HG03196 (cell line): ENCODE measurements around the gene FZD4.
"Not testable (repeated sequence)": the region's sequence is repeated elsewhere in the genome, so short reads cannot be mapped to it uniquely, and the experiment has no call there.

Experiments
- ATAC-seq: cut with Tn5 transposase; IDR thresholded peaks from one replicate; pipeline ENCODE4 v1.9.1; 2021; ENCODE audit not compliant: unreplicated experiment

FZD4 gene

DNA sequence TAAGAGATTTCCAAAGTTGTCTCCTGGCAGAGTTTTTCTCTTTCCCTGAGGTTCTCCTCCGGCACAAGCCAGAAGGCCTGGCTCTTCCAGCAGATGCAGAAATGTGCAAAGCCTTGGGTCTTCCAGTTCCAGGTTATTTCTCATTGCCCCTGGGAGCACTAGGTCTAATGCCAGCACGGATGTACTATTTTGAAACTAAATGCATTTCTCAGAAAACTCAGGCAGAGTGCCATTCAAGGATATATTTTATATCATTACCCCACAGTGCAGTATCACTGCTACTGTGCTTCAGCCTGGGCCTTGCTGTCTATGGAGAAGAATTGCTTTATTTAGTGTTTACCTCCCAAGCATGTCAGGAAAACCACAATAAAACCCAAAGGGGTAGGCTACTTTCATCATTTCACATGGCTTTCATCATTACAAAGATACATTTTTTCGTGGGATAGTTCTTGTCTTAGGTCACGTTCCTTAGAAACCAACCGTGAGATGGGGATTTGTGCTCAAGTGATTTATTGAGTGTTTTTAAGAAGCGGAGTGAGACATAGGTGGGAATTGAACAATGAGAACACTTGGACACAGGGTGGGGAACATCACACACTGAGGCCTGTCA lies 22.4 kb upstream of the FZD4 start:
- no peak for ATAC-seq

- no peak for ATAC-seq
These were observed 17.5 kb upstream of the FZD4 start for GRCh38 chr11:86972734-86973133.

DNA sequence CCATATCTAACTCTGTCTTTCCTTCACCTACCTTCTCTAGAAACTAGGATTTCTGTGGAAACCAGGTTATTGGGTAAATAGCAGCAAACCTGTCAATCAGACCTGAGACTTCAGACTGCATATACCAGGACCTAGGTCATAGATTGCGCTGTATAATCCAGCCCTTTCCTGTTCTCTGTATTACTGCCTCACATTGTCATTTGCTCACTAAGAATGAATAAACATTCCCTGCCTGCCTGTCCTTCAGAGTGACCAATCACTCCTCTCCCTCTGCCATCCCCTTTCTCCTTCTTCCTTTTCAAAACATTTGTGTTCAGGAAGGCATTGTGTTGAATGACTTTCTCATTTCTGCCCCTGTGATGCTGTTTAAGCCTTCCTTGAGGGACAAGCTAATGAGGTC lies 14.1 kb upstream of the FZD4 start:
- ATAC-seq, result no peak

DNA sequence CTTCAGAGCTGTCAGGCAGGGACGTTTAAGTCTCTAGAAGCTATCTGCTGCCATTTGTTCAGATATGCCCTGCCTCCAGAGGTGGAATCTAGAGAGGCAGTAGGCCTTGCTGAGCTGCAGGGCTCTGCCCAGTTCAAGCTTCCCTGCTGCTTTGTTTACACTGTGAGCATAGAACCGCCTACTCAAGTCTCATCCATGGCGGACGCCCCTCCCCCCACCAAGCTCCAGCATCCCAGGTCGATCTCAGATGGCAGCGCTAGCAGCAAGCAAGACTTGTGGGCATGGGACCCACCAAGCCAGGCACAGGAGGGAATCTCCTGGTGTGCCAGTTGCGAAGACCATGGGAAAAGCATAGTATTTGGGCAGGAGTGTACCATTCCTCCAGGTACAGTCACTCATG lies 12.4 kb upstream of the FZD4 start:
- ATAC-seq, result not testable (repeated sequence)

- ATAC-seq, result no peak
These were observed 2.9 kb upstream of the FZD4 start for GRCh38 chr11:86957976-86958646.

GRCh38 chr11:86956905-86957195 lies 1.7 kb upstream of the FZD4 start:
- ATAC-seq, result no peak

DNA sequence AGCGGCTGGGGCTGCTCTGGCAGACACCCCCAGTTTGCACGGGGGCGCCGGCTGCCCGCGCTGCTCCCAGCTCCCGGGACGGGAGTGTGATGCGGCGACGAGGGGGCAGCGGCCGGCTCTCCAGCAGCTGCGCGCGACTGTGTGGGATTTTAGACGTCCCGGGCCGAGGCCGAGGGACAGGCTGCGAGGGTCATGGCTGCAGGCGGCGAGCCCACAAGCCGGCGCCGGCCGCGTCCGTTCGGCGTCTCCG lies 159 bp downstream of the FZD4 start:
- ATAC-seq, result peak; percentile 14

- no peak for ATAC-seq
These were observed 705 bp downstream of the FZD4 start for GRCh38 chr11:86954269-86955110.

- ATAC-seq, result no peak
These were observed 2.8 kb downstream of the FZD4 start for GRCh38 chr11:86952221-86952875.

- no peak for ATAC-seq
These were observed 3.5 kb downstream of the FZD4 start for GRCh38 chr11:86951706-86952105.

GRCh38 chr11:86950661-86950995 lies 4.6 kb downstream of the FZD4 start:
- ATAC-seq, result no peak

- no peak for ATAC-seq
These were observed 5.1 kb downstream of the FZD4 start for GRCh38 chr11:86949995-86950660.

DNA sequence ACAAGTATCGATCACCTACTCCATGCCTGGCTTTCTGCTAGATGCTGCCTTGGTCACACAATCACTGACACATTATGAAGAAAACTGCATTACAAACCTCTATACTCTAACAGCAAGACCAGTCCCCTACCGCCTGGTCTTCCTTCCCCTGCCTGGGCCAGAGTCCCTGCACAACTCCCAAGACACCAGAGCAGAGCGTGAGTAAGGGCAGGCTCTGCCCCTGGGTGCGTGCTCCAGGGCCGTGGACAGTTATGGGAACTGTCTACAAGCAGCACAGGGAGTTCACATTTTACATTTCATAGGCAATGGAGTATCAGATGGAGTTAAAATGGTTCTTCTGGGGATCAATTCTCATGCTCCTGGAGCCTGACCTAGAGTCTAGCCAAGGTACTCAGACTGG lies 6.5 kb downstream of the FZD4 start:
- ATAC-seq, result no peak

DNA sequence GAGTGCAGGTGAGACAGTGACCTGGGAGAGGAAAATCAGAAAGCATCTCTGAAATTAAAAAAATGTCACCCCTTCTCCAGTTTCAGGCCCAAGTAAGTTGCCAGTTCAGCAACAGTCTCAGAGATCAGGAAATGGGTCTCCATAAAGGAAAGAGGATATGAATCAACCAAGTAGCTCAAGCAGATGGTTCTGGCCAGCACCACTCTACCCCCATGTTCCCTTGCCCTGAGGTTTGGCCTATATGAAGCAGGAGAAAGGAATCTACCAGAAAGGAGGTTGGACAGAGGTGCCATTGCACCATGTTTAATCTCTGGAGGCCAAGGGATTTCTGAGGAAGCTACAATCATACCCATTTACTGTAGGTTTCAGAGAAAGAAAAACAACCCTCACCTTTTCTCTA lies 7.7 kb downstream of the FZD4 start:
- ATAC-seq, result no peak

DNA sequence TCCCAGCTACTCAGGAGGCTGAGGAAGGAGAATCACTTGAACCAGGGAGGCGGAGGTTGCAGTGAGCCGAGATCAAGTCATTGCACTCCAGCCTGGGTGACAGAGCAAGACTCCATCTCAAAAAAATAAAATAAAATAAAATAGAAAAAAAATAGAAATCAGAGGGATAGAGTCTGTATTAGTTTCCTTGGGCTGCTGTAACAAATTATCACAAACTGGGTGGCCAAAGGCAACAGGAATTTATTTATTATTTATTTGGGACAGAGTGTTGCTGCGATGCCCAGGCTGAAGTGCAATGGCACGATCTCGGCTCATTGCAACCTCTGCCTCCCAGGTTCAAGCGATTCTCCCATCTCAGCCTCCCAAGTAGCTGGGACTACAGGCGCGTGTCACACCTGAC lies 11.7 kb downstream of the FZD4 start:
- not testable (repeated sequence) for ATAC-seq

DNA sequence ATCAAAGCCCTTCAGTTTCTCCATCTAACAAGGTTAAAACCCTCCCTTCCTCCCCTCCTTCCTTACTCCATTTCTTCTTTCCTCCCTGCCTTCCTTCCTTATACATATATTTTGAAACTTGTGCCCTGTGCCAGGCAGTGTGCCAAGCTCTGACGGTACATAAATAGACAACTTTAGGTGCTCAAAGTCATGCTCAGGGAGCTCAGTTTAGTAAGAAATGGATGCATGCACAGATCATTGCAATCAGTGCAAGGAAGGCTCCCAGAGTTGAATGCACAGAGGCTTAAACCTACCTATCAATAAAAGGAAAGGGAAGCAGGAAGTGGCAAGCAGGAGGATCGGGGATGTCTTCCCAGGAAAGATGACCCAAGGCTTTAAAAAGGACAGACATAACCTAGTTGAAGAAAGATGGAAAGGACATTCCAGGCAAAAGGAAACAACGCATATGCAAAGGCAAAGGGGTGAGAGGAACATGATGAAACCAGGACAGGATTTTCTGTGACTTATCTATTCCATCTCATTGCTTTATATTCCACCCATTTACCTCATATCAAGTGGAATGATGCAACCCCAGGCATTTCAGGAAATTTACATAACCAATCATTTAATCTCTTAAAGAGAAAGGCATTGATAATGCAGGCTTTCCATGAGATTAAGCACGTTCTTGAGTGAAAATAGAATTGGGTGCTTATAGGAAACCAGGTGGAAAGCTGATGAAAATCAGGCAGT lies 13.2 kb downstream of the FZD4 start:
- ATAC-seq, result no peak

- ATAC-seq, result no peak
These were observed 13.9 kb downstream of the FZD4 start for GRCh38 chr11:86941077-86941870.

GRCh38 chr11:86940122-86940777 lies 14.9 kb downstream of the FZD4 start:
- ATAC-seq, result no peak
